Skeletal muscle satellite cell (primary cell): ENCODE measurements around the gene GH2.
"Not testable (repeated sequence)": the region's sequence is repeated elsewhere in the genome, so short reads cannot be mapped to it uniquely, and the experiment has no call there.

Experiments
- H3K27me3 ChIP-seq: 2 replicates; pipeline ENCODE4 v1.7.0; 2013; ENCODE audit warnings: low read length; ENCODE audit not compliant: control insufficient read depth, insufficient read depth
- H3K36me3 ChIP-seq: 2 replicates; pipeline ENCODE4 v1.7.0; 2013; ENCODE audit warnings: mild to moderate bottlenecking, control low read depth, low read length; ENCODE audit not compliant: insufficient read depth
- H3K4me1 ChIP-seq: 2 replicates; pipeline ENCODE4 v1.7.0; 2013; ENCODE audit warnings: low read length; ENCODE audit not compliant: control insufficient read depth, insufficient read depth
- H3K4me2 ChIP-seq: 2 replicates; pipeline ENCODE4 v1.7.0; 2013; ENCODE audit warnings: mild to moderate bottlenecking, low read length
- H3K4me3 ChIP-seq: 2 replicates; pipeline ENCODE4 v1.7.0; 2013; ENCODE audit warnings: low read length
- H3K9ac ChIP-seq: 2 replicates; pipeline ENCODE4 v1.7.0; 2013; ENCODE audit warnings: mild to moderate bottlenecking, low read depth, low read length, moderate library complexity
- H3K9me3 ChIP-seq: replicated peaks from 2 replicates; pipeline ENCODE4 v1.7.0; 2013; ENCODE audit warnings: mild to moderate bottlenecking, control low read depth, low read length

GH2 gene

DNA sequence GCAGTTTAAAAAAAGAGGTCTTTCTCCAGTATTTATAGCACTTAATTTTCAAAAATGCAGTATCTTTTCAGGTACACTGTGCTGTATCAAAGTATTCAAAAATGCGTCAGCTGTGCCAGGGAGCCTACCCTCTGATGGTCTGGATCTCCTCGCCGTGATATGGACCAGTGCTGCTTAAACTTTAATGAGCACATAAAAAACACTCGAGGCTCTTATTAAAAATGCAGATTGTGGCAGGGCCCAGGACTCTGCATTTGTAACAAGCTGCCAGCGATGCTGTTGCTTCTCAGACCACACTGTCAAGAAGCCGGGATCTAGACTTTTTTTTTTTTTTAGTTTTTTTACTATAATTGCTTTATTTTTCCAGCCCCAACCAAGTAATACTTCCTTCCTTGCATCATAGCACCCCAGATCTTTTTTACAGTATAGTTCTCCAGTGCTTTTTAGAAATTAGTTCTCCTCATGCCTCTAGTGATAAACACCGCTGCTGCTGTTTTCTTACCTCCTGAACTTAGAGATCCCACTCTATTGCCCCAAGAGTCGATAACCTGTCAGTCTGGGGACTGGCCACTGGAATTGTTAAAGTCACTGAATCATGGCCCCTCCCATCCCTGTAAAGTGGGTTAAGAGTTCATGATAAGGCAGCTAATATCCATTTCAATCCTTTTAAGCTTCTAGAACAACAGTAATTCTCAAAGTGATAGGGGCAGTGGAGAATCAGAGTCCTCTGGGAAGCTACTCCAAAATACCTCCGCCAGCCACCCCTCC is 37.6 kb downstream of the GH2 start:
- Histone ChIP-seq H3K4me1 (peaks cover 41% of the 10 kb centered on the region), H3K4me3 (peak overlapping the region; percentile 72), H3K9me3 (no peaks in the 10 kb centered on the region), H3K27me3 (no peaks in the 10 kb centered on the region), H3K36me3 (no peaks in the 10 kb centered on the region), H3K9ac (peak overlapping the region; percentile 75), H3K4me2 (peak overlapping the region; percentile 83)

- peak overlapping the region; percentile 72 for H3K4me3 ChIP-seq
- peak overlapping the region; percentile 75 for H3K9ac ChIP-seq
These were observed 38.3 kb downstream of the GH2 start for GRCh38 chr17:63843387-63843888.

DNA sequence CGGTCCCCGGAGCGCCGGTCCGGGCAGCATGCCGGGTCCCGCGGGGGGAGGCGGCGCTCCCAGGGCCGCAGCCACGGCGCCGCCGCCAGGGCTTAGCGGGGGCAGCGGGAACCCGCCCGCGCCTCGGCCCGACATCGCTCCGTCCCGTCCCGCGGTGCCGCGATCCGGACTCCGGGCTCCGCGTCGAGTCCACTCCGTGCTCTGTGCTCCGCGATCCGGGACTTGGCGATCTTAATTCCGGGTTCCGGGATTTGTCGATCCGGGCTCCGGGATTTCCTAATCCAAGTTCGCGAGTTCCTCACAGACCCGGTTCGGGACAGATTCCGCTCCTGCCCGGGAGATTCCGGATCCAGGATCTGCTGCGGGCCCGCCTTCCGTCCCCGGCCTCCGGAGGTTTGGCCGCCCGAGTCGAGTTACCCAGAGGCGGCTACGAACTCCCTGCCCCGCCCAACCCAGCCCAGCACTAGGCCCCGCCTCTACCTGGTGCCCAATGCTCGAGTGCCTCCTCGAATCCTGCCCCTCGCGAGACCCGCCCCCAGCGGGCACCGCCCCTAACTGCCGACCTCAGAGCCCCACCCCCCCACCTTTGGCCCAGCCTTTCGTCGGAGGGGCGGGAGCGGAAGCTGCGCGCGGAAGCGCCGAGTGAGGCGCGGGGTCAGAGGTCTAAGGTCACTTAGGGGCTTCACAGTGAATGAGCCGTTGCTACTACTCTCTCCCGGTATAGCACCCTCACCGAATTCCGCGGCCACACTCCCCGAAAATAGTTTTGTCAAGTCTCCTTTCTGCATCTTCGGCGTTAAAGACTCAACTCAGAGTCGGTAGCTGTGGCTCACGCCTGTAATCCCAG is 39.0 kb downstream of the GH2 start, which contains the start of gene SMARCD2:
Gene SMARCD2 (minus strand): TSS at position 146 of the 847 bp plus-strand sequence. CDS start 11 bp downstream, at position 135.
- Histone ChIP-seq H3K4me2 (peak within 1 kb of the TSS; percentile 99), H3K9ac (peak within 1 kb of the TSS; percentile 94), H3K27me3 (no peaks in the 10 kb centered on the region), H3K4me1 (peaks cover 49% of the 10 kb centered on the region), H3K36me3 (no peaks in the 10 kb centered on the region), H3K4me3 (peak within 1 kb of the TSS; percentile 93), H3K9me3 (no peaks in the 10 kb centered on the region)

More at GRCh38 chr17:63843387-63843888, 38.3 kb downstream of the GH2 start:
- not testable (repeated sequence) for H3K9me3 ChIP-seq, H3K27me3 ChIP-seq, H3K36me3 ChIP-seq
- Histone ChIP-seq H3K4me2 (peak overlapping the region; percentile 83), H3K4me1 (peaks cover 43% of the 10 kb centered on the region)

DNA sequence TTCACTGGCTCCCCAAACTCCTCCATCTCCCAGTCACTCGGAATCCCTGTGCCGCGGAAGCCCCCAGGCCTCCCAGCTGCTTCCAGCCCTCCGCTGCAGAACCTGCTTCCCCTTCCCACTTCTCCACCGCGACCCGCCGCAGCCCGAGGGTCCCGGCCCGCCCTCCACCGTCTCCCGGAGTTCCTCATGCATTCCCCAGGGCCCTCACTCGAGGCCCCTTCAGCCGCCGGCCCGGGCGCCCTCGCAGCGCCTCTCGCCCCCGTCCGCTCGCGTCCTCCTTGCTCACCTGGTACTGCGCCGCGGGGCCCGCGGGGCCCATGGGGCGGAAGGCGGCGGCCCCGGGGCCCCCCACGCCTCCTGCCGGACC is 39.6 kb downstream of the GH2 start:
- Histone ChIP-seq H3K4me3 (peak overlapping the region; percentile 93), H3K4me1 (peaks cover 50% of the 10 kb centered on the region), H3K27me3 (no peaks in the 10 kb centered on the region), H3K9ac (peak overlapping the region; percentile 94), H3K36me3 (no peaks in the 10 kb centered on the region), H3K9me3 (no peaks in the 10 kb centered on the region), H3K4me2 (peak overlapping the region; percentile 99)

GRCh38 chr17:63841350-63842172 is 40.2 kb downstream of the GH2 start:
- Histone ChIP-seq H3K36me3 (peaks cover 5% of the 10 kb centered on the region), H3K4me1 (peaks cover 50% of the 10 kb centered on the region), H3K4me3 (peak overlapping the region; percentile 93), H3K9me3 (no peaks in the 10 kb centered on the region), H3K4me2 (peak overlapping the region; percentile 99), H3K27me3 (no peaks in the 10 kb centered on the region), H3K9ac (peak overlapping the region; percentile 94)

GRCh38 chr17:63840591-63841349 is 41.0 kb downstream of the GH2 start:
- Histone ChIP-seq H3K36me3 (peaks cover 8% of the 10 kb centered on the region), H3K9me3 (no peaks in the 10 kb centered on the region), H3K4me2 (peak overlapping the region; percentile 99), H3K4me3 (peak overlapping the region; percentile 93), H3K9ac (peak overlapping the region; percentile 94), H3K4me1 (peaks cover 50% of the 10 kb centered on the region), H3K27me3 (no peaks in the 10 kb centered on the region)

GRCh38 chr17:63838631-63839171 is 43.0 kb downstream of the GH2 start:
- Histone ChIP-seq H3K36me3 (peaks cover 24% of the 10 kb centered on the region), H3K4me3 (peak overlapping the region; percentile 7), H3K4me1 (peaks cover 43% of the 10 kb centered on the region), H3K27me3 (no peaks in the 10 kb centered on the region), H3K9ac (peak overlapping the region; percentile 45), H3K9me3 (no peaks in the 10 kb centered on the region), H3K4me2 (peak overlapping the region; percentile 72)

- H3K9ac ChIP-seq = peak overlapping the region; percentile 45
These were observed 43.7 kb downstream of the GH2 start for GRCh38 chr17:63837962-63838600.

DNA sequence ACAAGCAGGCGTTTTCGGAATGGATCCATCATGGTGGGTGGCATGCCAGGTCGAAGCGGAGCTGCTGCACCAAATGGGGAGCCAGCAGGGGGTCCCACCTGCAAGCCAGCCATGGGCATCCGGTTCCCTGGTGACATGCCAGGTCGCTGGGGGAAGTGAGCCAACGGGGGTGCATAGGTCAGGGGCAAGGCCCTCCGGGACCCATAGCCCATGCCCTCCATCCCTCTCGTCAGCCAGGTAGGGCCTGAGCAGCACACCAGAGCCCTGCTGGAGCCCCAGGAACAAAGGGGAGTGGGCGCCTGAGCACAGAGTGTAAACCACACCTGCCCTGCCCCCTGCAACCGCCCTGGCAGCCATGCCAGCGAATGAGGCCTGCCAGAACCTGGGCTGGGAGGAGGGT is 44.3 kb downstream of the GH2 start:
- H3K27me3 ChIP-seq = no peaks in the 10 kb centered on the region
- no peak overlapping the region for H3K4me2 ChIP-seq
- no peaks in the 10 kb centered on the region for H3K9me3 ChIP-seq
- H3K4me1 ChIP-seq = peaks cover 37% of the 10 kb centered on the region
- no peak overlapping the region for H3K9ac ChIP-seq
- peaks cover 36% of the 10 kb centered on the region for H3K36me3 ChIP-seq
- H3K4me3 ChIP-seq = no peak overlapping the region

More at GRCh38 chr17:63837962-63838600, 43.7 kb downstream of the GH2 start:
- H3K4me3 ChIP-seq = peak overlapping the region; percentile 7
- peaks cover 30% of the 10 kb centered on the region for H3K36me3 ChIP-seq
- H3K9me3 ChIP-seq = no peaks in the 10 kb centered on the region
- peak overlapping the region; percentile 72 for H3K4me2 ChIP-seq
- no peaks in the 10 kb centered on the region for H3K27me3 ChIP-seq
- peaks cover 38% of the 10 kb centered on the region for H3K4me1 ChIP-seq

DNA sequence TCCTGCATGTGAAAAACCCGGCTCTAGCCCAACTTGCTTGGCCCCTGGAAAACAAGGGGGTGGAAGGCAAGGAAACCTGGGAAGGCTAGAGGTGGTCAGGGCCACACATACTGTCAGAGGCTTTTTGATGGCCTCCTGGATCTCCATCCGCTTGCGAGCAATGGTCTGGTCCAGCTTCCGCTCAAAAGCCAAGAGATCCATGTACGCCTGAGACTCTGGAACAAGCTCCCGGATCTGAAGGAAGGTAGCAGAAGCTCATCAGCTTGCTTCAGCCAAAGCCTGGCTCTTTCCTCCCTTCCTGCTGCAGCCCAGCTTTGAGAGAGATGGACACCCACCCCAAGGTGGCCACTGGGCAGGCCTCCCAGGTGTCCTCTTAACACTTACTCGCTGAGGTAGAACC is 44.9 kb downstream of the GH2 start:
- Histone ChIP-seq H3K4me2 (no peak overlapping the region), H3K9me3 (no peaks in the 10 kb centered on the region), H3K27me3 (no peaks in the 10 kb centered on the region), H3K36me3 (peaks cover 43% of the 10 kb centered on the region), H3K4me3 (no peak overlapping the region), H3K9ac (no peak overlapping the region), H3K4me1 (peaks cover 37% of the 10 kb centered on the region)
